PC-9 (cell line): Measurements from ENCODE around the gene SLC4A9. TPM values are rescaled to one million over a fixed set of nuclear protein-coding genes. Genes with fewer than 3 reads are reported as not detected.
"Not testable (repeated sequence)": the region's sequence is repeated elsewhere in the genome, so short reads cannot be mapped to it uniquely, and the experiment has no call there.

Source experiments
- BruUV-seq: library from RNA; stranded (reverse); fragments of 400-500 nt; replicated peaks from 2 replicates; lab custom pipeline; 2021; lab: Mats Ljungman, UMichigan
- CTCF ChIA-PET: fragments of 300-600 bp; sonication (Branson Sonifier 250); formaldehyde crosslinking; loops from one replicate; lab custom pipeline; 2022; ENCODE audit warnings: antibody characterized with exemption; lab: Charles Lee
- POLR2A ChIA-PET: fragments of 300-600 bp; sonication (Branson Sonifier 250); formaldehyde crosslinking; loops from one replicate; lab custom pipeline; 2022; ENCODE audit warnings: antibody characterized with exemption; ENCODE audit not compliant: unreplicated experiment; lab: Charles Lee
- DNase-seq, 2 experiments: peaks; one replicate each; pipeline versions ENCODE4 v3.0.0 to v3.0.0-alpha.2; 2015 to 2022; ENCODE audit warnings: mixed read lengths in 1 of 2
- H2AFZ ChIP-seq: fragments of 200-600 bp; sonication (generic); 2 replicates; pipeline ENCODE4 v1.8.1; 2017; ENCODE audit warnings: antibody characterized with exemption
- H3F3A ChIP-seq: fragments of 200-600 bp; sonication (generic); 2 replicates; pipeline ENCODE4 v1.8.1; 2017; ENCODE audit warnings: antibody characterized with exemption, mild to moderate bottlenecking, low read depth; ENCODE audit not compliant: insufficient read depth
- H3K27ac ChIP-seq: fragments of 200-600 bp; sonication (generic); 2 replicates; pipeline ENCODE4 v1.6.1; 2016; ENCODE audit warnings: mixed run types
- H3K27me3 ChIP-seq: fragments of 200-600 bp; sonication (generic); 2 replicates; pipeline ENCODE4 v1.6.1; 2016; ENCODE audit warnings: low read depth, mixed run types; ENCODE audit not compliant: insufficient read depth
- H3K36me3 ChIP-seq: fragments of 200-600 bp; sonication (generic); 2 replicates; pipeline ENCODE4 v1.6.1; 2016; ENCODE audit warnings: low read depth, mixed run types
- H3K4me1 ChIP-seq: fragments of 200-600 bp; sonication (generic); replicated peaks from 2 replicates; pipeline ENCODE4 v1.6.1; 2016; ENCODE audit warnings: mixed run types; ENCODE audit not compliant: insufficient read depth
- H3K4me2 ChIP-seq: fragments of 200-600 bp; sonication (generic); 2 replicates; pipeline ENCODE4 v1.6.1; 2017; ENCODE audit warnings: mixed run types
- H3K4me3 ChIP-seq: fragments of 200-600 bp; sonication (generic); 2 replicates; pipeline ENCODE4 v1.6.1; 2016; ENCODE audit warnings: mixed run types
- H3K79me2 ChIP-seq: fragments of 200-600 bp; sonication (generic); 2 replicates; pipeline ENCODE4 v1.6.1; 2017; ENCODE audit warnings: low read depth, mixed run types
- H3K9me2 ChIP-seq: fragments of 200-600 bp; sonication (generic); 2 replicates; pipeline ENCODE4 v1.8.1; 2017; ENCODE audit warnings: mild to moderate bottlenecking; ENCODE audit not compliant: insufficient read depth
- H3K9me3 ChIP-seq: fragments of 200-600 bp; sonication (generic); 2 replicates; pipeline ENCODE4 v1.8.1; 2016; ENCODE audit warnings: low read depth; ENCODE audit not compliant: insufficient read depth
- H4K20me1 ChIP-seq: fragments of 200-600 bp; sonication (generic); 2 replicates; pipeline ENCODE4 v1.8.1; 2017; ENCODE audit not compliant: insufficient read depth
- CTCF ChIP-seq: fragments of 200-600 bp; sonication (generic); conservative IDR thresholded peaks from 2 replicates; pipeline ENCODE4 v1.6.1; 2017; ENCODE audit warnings: mixed run types, antibody characterized with exemption, mild to moderate bottlenecking, moderate library complexity
- EZH2 ChIP-seq: fragments of 200-600 bp; sonication (generic); IDR thresholded peaks from 2 replicates; pipeline ENCODE4 v1.8.0; 2017; ENCODE audit warnings: antibody characterized with exemption, low read depth
- intact Hi-C: fragments of 100-400 bp; cut with micrococcal nuclease; formaldehyde crosslinking; loops from one replicate; pipeline ENCODE4 v1.10.0; 2022; ENCODE audit not compliant: unreplicated experiment
- total RNA-seq: library from RNA; stranded (reverse); gene quantifications from 2 replicates; pipeline ENCODE4 v1.2.3, GENCODE V29; 2021

SLC4A9 gene
- total RNA-seq, 1 experiment from 2014 or later, result 0.20 TPM

DNA sequence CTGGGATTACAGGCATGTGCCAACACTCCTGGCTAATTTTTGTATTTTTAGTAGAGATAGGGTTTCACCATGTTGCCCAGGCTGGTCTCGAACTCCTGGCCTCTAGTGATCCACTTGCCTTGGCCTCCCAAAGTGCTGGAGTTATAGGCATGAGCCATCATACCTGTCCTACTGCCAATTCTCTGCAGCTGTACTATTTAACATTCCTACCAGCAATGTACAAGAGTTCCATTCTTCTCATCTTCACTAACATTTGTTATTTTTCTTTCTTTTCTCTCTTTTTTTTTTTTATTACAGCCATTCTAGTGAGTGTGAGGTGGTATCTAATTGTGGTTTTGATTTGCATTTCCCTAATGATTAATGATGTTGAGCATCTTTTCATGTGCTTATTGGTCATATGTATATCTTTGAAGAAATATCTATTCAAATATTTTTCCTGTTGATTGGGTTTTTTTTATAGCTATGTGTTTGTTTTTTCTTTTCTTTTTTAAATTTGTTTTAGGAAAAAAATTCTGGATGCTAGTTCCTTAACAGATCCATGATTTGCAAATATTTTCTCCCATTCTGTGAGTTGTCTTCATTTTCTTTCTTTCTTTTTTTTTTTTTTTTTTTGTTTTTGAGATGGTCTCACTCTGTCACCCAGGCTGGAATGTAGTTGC, 59.0 kb downstream of the SLC4A9 start:
- no TSS peak for BruUV-seq
- no peaks in the 10 kb centered on the region for H3K27me3 ChIP-seq
- H3F3A ChIP-seq, result peaks cover 9% of the 10 kb centered on the region; the same call in 1 of the 2 replicates
- no peak overlapping the region for H3K4me2 ChIP-seq
- H2AFZ ChIP-seq, result no peak overlapping the region
- intact Hi-C loops, result no loop called here
- no peak for TF ChIP-seq EZH2
- TF ChIP-seq CTCF, result no peak
- CTCF ChIA-PET, result interaction anchor here (0.7 kb wide), 2 partner anchors 38 to 75 kb away, joined by 3 to 6 read pairs; no protein-coding TSS in a partner anchor
- H3K4me3 ChIP-seq, result no peak overlapping the region
- H3K27ac ChIP-seq, result no peak overlapping the region
- H3K9me2 ChIP-seq, result no peaks in the 10 kb centered on the region
- H3K36me3 ChIP-seq, result no peaks in the 10 kb centered on the region
- peaks cover 82% of the 10 kb centered on the region for H4K20me1 ChIP-seq
- H3K9me3 ChIP-seq, result no peaks in the 10 kb centered on the region
- DNase-seq, result no peak
- 0 out of 2 replicates have a peak, but pooled peaks cover 3% of the 10 kb centered on the region for H3K4me1 ChIP-seq
- POLR2A ChIA-PET, result no interaction called here
- H3K79me2 ChIP-seq, result peaks cover 96% of the 10 kb centered on the region

DNA sequence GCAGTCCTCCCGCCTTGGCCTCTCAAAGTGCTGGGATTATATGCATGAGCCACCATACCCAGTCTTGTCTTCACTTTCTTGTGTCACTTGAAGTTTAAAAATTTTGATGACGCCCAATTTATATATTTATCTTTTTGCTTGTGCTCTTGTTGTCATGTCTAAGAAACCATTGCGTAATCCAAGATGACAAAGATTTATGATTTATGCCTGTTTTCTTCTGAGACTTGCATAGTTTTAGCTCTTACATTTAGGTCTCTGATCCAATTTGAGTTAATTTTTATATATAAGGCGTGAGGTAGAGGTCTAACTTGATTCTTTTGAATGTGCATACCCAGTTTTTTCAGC, 60.2 kb downstream of the SLC4A9 start:
- Histone ChIP-seq H3K36me3 (no peaks in the 10 kb centered on the region), H3K27me3 (no peaks in the 10 kb centered on the region), H3K4me1 (0 out of 2 replicates have a peak, but pooled peaks cover 3% of the 10 kb centered on the region), H3F3A (peaks cover 9% of the 10 kb centered on the region; the same call in 1 of the 2 replicates), H3K9me2 (no peaks in the 10 kb centered on the region), H3K79me2 (peaks cover 96% of the 10 kb centered on the region), H3K9me3 (no peaks in the 10 kb centered on the region), H3K27ac (no peak overlapping the region), H3K4me2 (no peak overlapping the region), H4K20me1 (peaks cover 79% of the 10 kb centered on the region), H2AFZ (no peak overlapping the region), H3K4me3 (no peak overlapping the region)
- ChIA-PET POLR2A (no interaction called here), CTCF (interaction anchor here (0.6 to 0.8 kb wide), 2 partner anchors 10 to 58 kb away, joined by 4 to 6 read pairs; no protein-coding TSS in a partner anchor)
- DNase-seq, result no peak
- intact Hi-C loops, result no loop called here
- BruUV-seq, result no TSS peak
- TF ChIP-seq CTCF (no peak), EZH2 (no peak)

DNA sequence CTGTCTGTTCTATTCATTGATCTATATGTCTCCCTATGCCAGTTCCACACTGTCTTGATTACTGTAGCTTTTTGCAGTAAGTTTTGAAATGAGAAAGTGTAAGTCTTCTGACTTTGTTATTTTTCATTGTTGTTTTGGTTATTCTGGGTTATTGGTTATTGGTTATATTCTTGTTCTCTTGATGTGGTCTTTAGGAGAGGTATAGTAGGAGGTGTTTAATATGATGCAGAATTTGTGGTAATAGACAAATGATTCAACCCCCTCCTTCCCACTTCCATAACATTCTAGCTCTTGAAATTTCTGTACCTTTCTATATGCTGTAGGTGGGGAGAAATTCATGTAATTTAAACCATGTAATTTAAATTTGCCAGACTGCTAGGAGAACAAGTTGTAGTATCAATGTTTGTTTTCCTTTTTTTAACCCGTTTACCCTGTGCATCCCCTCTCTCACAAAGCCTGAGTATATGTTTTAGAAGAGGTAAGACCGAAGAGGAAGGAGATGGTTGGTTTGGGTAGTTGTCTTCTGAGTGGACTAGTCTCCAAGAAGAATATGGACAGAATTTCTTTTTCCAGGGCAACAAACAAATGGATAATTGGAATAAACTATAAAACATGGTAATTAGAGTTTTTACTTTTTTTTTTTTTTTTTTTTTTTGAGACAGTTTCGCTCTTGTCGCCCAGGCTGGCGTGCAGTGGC, 60.8 kb downstream of the SLC4A9 start:
- CTCF ChIA-PET, result interaction anchor here (0.5 to 0.8 kb wide), 3 partner anchors 9 to 57 kb away, joined by 4 to 6 read pairs (median 5); no protein-coding TSS in a partner anchor
- 0 out of 2 replicates have a peak, but pooled peaks cover 3% of the 10 kb centered on the region for H3K4me1 ChIP-seq
- DNase-seq, result no peak
- no peaks in the 10 kb centered on the region; the same call in 1 of the 2 replicates for H3K9me3 ChIP-seq
- H4K20me1 ChIP-seq, result peaks cover 83% of the 10 kb centered on the region
- no TSS peak for BruUV-seq
- no peak overlapping the region for H3K27ac ChIP-seq
- H2AFZ ChIP-seq, result no peak overlapping the region
- no peak overlapping the region for H3K4me3 ChIP-seq
- intact Hi-C loops, result no loop called here
- no peaks in the 10 kb centered on the region for H3K36me3 ChIP-seq
- no peaks in the 10 kb centered on the region for H3K9me2 ChIP-seq
- no peaks in the 10 kb centered on the region for H3K27me3 ChIP-seq
- no peak for TF ChIP-seq CTCF
- no peak for TF ChIP-seq EZH2
- POLR2A ChIA-PET, result no interaction called here
- H3K4me2 ChIP-seq, result no peak overlapping the region
- peaks cover 9% of the 10 kb centered on the region; the same call in 1 of the 2 replicates for H3F3A ChIP-seq
- peaks cover 97% of the 10 kb centered on the region for H3K79me2 ChIP-seq

DNA sequence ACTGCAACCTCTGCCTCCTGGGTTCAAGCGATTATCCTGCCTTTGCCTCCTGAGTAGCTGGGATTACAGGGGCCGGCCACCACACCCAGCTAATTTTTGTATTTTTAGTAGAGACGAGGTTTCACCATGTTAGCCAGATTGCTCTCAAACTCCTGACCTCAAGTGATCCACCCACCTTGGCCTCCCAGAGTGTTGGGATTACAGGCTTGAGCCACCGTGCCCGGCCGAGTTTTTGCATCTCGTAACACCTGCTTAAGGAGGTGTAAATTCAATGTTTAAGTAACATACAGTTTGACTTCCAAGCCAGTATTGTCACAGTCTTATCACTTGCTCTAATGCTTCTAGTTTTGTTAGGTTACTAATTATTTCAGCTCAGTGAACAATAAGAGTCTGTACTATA, 61.4 kb downstream of the SLC4A9 start:
- Histone ChIP-seq H4K20me1 (peaks cover 78% of the 10 kb centered on the region), H3K79me2 (peaks cover 96% of the 10 kb centered on the region)
- CTCF ChIA-PET, result interaction anchor here (0.5 kb wide), 1 partner anchor 28 kb away, joined by 5 read pairs; no protein-coding TSS in a partner anchor
- intact Hi-C loops, H3K9me3 ChIP-seq, H3K4me1 ChIP-seq, H3K27ac ChIP-seq, H3K27me3 ChIP-seq, H3K9me2 ChIP-seq, H3K4me3 ChIP-seq, H3K36me3 ChIP-seq, POLR2A ChIA-PET, BruUV-seq, H2AFZ ChIP-seq, H3F3A ChIP-seq, H3K4me2 ChIP-seq, DNase-seq: not testable (repeated sequence)
